Keratinocyte (primary cell): ENCODE measurements around the gene VPS13D. TPM values are rescaled to one million over a fixed set of nuclear protein-coding genes. Genes with fewer than 3 reads are reported as not detected.

Source experiments
- DNase-seq: peaks from one replicate; pipeline ENCODE4 v3.0.0-alpha.2; 2011; ENCODE audit warnings: low read depth, missing footprints, low spot score
- FAIRE-seq: peaks from 2 replicates; lab custom pipeline; 2011; peaks lifted over from hg19 to GRCh38; lab: Jason Lieb, UNC
- H2AFZ ChIP-seq: 2 replicates; pipeline ENCODE4 v1.6.0; 2012; ENCODE audit warnings: low read length, control low read depth, inconsistent platforms; ENCODE audit not compliant: control insufficient read depth
- H3K27ac ChIP-seq: 2 replicates; pipeline ENCODE4 v1.5.1; 2011; ENCODE audit warnings: low read length; ENCODE audit not compliant: control insufficient read depth, insufficient read depth
- H3K27me3 ChIP-seq: 3 replicates; pipeline ENCODE4 v1.6.0; 2011; ENCODE audit warnings: low read length; ENCODE audit not compliant: control insufficient read depth, insufficient read depth; ENCODE audit errors: extremely low read depth
- H3K36me3 ChIP-seq, 2 experiments: 2 replicates in 1 of 2; 3 replicates in 1 of 2; pipeline ENCODE4 v1.5.1; 2011; ENCODE audit warnings: low read length in 2 of 2, mild to moderate bottlenecking in 1 of 2; ENCODE audit not compliant: control insufficient read depth in 2 of 2, insufficient read depth in 2 of 2; ENCODE audit errors: extremely low read depth in 1 of 2
- H3K4me1 ChIP-seq: 3 replicates; pipeline ENCODE4 v1.5.1; 2011; ENCODE audit warnings: low read length; ENCODE audit not compliant: control insufficient read depth, insufficient read depth; ENCODE audit errors: extremely low read depth
- H3K4me2 ChIP-seq: 3 replicates; pipeline ENCODE4 v1.6.0; 2011; ENCODE audit warnings: low read depth, low read length; ENCODE audit not compliant: control insufficient read depth, insufficient read depth; ENCODE audit errors: extremely low read depth
- H3K4me3 ChIP-seq, 3 experiments: fragments of 200-600 bp in 1 of 3; sonication (generic) in 1 of 3; 2 replicates in 2 of 3; 3 replicates in 1 of 3; pipeline ENCODE4 v1.5.1; 2011 to 2016; ENCODE audit warnings: low read length in 3 of 3, mild to moderate bottlenecking in 3 of 3, control low read depth in 2 of 3, inconsistent platforms in 1 of 3, low read depth in 1 of 3, mixed read lengths in 1 of 3, mixed run types in 1 of 3, moderate library complexity in 1 of 3; ENCODE audit not compliant: control insufficient read depth in 2 of 3, insufficient read depth in 2 of 3; ENCODE audit errors: extremely low read depth in 1 of 3
- H3K79me2 ChIP-seq: 2 replicates; pipeline ENCODE4 v1.6.0; 2012; ENCODE audit warnings: low read length; ENCODE audit not compliant: control insufficient read depth, insufficient read depth
- H3K9ac ChIP-seq: 3 replicates; pipeline ENCODE4 v1.6.0; 2011; ENCODE audit warnings: low read length; ENCODE audit not compliant: control insufficient read depth, insufficient read depth; ENCODE audit errors: extremely low read depth
- H3K9me1 ChIP-seq: 3 replicates; pipeline ENCODE4 v1.6.0; 2011; ENCODE audit warnings: low read length; ENCODE audit not compliant: control insufficient read depth, insufficient read depth; ENCODE audit errors: extremely low read depth
- H3K9me3 ChIP-seq: 2 replicates; pipeline ENCODE4 v1.5.1; 2012; ENCODE audit warnings: low read depth, low read length; ENCODE audit not compliant: control insufficient read depth
- H4K20me1 ChIP-seq: 3 replicates; pipeline ENCODE4 v1.6.0; 2011; ENCODE audit warnings: low read length; ENCODE audit not compliant: control insufficient read depth, insufficient read depth; ENCODE audit errors: extremely low read depth
- EZH2 ChIP-seq: IDR thresholded peaks from one replicate; pipeline ENCODE4 v1.6.1; 2012; ENCODE audit warnings: inconsistent platforms, mild to moderate bottlenecking, low read length, moderate library complexity
- dilution Hi-C: fragments of 300-500 bp; cut with MboI; formaldehyde crosslinking; loops from one replicate; pipeline ENCODE4 v1.7.0; 2020; ENCODE audit warnings: low sequenced_read_pairs; ENCODE audit not compliant: extremely low pct_ligation_motif_present
- polyA plus RNA-seq, 5 experiments: library from polyadenylated mRNA; depleted of rRNA in 3 of 5; stranded (reverse) in 3 of 5; stranded (forward) in 1 of 5; unstranded in 1 of 5; fragments of >200 nt; gene quantifications; 1 replicate in 1 of 5; 2 replicates in 3 of 5; 3 replicates in 1 of 5; pipeline versions ENCODE4 v1.2.1 to v1.2.3, GENCODE V29; 2011 to 2012; ENCODE audit warnings: missing spikeins in 2 of 5, low read depth in 1 of 5, low replicate concordance in 1 of 5
- TF ChIP-seq, protein P1 (sequence below), 3 experiments: IDR thresholded peaks in 1 of 3; conservative IDR thresholded peaks in 1 of 3; optimal IDR thresholded peaks in 1 of 3; 2 replicates in 2 of 3; 3 replicates in 1 of 3; pipeline versions ENCODE3 to v1.5.1; 2011; ENCODE audit warnings: low read length in 3 of 3, mild to moderate bottlenecking in 3 of 3, moderate library complexity in 2 of 3, control low read depth in 1 of 3, inconsistent platforms in 1 of 3; ENCODE audit not compliant: insufficient read depth in 2 of 3; ENCODE audit errors: extremely low read depth in 1 of 3

The VPS13D gene
- polyA plus RNA-seq, 1 donor (not counting 4 experiments of a cell fraction or from before 2014, with no cell fraction given), result 19.0 TPM

DNA sequence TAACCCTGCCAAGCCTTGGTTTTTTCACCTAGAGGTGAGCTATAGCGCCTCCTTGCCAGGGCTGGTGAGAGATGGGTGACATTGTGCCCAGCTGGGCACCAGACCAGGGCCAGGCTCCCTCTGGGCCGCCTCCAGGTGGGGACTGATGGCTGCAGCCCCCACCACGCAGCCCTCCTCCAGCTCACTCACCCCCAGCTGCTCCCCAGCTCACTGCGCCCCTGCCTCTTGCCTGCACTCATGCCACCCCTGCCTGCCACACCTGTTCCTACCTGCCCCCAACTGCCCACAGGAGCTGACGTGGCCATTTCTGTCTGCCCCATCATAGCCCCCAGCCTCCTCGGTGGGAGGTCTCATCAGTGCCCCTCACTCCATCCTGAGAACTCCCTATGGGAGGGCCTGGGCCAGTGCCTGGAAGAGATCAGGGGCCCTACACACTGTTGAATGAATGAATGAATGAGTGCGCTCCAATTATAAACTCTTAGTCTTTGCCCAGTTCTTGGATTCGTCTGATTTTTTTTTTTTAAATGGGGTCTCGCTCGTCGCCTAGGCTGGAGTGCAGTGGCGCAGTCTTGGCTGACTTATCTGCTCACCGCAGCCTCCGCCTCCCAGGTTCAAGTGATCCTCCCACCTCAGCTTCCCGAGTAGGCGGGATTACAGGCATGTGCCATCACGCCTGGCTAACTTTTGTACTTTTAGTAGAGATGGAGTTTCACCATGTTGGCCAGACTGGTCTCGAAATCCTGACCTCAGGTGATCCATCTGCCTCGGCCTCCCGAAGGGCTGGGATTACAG lies 26.4 kb upstream of the VPS13D start:
- dilution Hi-C loops, result no loop called here
- no peak overlapping the region for H3K4me3 ChIP-seq
- no peak overlapping the region for H2AFZ ChIP-seq
- no peak overlapping the region for H3K4me2 ChIP-seq
- no peaks in the 10 kb centered on the region for H3K27me3 ChIP-seq
- H3K9me1 ChIP-seq, result no peaks in the 10 kb centered on the region
- no peaks in the 10 kb centered on the region for H3K36me3 ChIP-seq
- H3K9ac ChIP-seq, result no peak overlapping the region
- H3K4me1 ChIP-seq, result no peaks in the 10 kb centered on the region
- H4K20me1 ChIP-seq, result no peaks in the 10 kb centered on the region
- TF ChIP-seq, protein P1, sequence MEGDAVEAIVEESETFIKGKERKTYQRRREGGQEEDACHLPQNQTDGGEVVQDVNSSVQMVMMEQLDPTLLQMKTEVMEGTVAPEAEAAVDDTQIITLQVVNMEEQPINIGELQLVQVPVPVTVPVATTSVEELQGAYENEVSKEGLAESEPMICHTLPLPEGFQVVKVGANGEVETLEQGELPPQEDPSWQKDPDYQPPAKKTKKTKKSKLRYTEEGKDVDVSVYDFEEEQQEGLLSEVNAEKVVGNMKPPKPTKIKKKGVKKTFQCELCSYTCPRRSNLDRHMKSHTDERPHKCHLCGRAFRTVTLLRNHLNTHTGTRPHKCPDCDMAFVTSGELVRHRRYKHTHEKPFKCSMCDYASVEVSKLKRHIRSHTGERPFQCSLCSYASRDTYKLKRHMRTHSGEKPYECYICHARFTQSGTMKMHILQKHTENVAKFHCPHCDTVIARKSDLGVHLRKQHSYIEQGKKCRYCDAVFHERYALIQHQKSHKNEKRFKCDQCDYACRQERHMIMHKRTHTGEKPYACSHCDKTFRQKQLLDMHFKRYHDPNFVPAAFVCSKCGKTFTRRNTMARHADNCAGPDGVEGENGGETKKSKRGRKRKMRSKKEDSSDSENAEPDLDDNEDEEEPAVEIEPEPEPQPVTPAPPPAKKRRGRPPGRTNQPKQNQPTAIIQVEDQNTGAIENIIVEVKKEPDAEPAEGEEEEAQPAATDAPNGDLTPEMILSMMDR (optimal IDR thresholded peaks at IDR 0.05 in 1 of 3, IDR thresholded peaks at IDR 0.05 in 1 of 3, conservative IDR thresholded peaks at IDR 0.05 in 1 of 3; ENCODE audit: extremely low read depth in 1 of 3, insufficient read depth in 2 of 3, low read length in 3 of 3), result no peak
- no peak for TF ChIP-seq EZH2
- no peaks in the 10 kb centered on the region for H3K9me3 ChIP-seq
- H3K79me2 ChIP-seq, result no peaks in the 10 kb centered on the region
- FAIRE-seq (no peak), DNase-seq (no peak)
- no peak overlapping the region for H3K27ac ChIP-seq

DNA sequence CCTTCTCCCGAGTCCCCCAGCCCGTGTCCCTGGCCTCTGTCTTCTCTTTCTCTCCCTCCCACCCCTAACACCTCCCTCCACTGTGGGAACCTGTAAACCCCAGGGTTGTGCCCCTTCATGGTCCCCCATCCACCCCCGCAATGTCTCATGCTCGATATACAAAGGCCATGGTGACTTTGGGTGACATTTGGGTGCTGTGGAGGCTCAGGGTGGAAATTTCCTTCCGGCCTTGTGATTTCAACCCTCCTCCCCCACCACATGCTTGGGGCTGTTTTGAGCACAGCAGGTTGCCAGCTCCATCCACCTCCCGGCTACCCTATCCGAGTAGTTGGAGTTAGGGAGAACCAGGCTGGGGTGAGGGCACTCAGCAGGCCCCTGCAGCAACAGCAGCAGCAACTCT lies 25.7 kb upstream of the VPS13D start:
- H3K9ac ChIP-seq, result no peak overlapping the region
- no peaks in the 10 kb centered on the region for H3K9me1 ChIP-seq
- TF ChIP-seq, protein P1 (optimal IDR thresholded peaks at IDR 0.05 in 1 of 3, IDR thresholded peaks at IDR 0.05 in 1 of 3, conservative IDR thresholded peaks at IDR 0.05 in 1 of 3; ENCODE audit: extremely low read depth in 1 of 3, insufficient read depth in 2 of 3, low read length in 3 of 3), result no peak
- no peak for TF ChIP-seq EZH2
- H3K4me1 ChIP-seq, result no peaks in the 10 kb centered on the region
- no peaks in the 10 kb centered on the region for H3K36me3 ChIP-seq
- H2AFZ ChIP-seq, result no peak overlapping the region
- dilution Hi-C loops, result no loop called here
- no peaks in the 10 kb centered on the region for H4K20me1 ChIP-seq
- no peaks in the 10 kb centered on the region for H3K27me3 ChIP-seq
- no peak overlapping the region for H3K27ac ChIP-seq
- H3K4me3 ChIP-seq, result no peak overlapping the region
- no peaks in the 10 kb centered on the region for H3K9me3 ChIP-seq
- FAIRE-seq, result no peak
- no peak overlapping the region for H3K4me2 ChIP-seq
- DNase-seq, result no peak
- H3K79me2 ChIP-seq, result no peaks in the 10 kb centered on the region
